ENCODE results near the gene TNIP3.

Gene TNIP3

DNA sequence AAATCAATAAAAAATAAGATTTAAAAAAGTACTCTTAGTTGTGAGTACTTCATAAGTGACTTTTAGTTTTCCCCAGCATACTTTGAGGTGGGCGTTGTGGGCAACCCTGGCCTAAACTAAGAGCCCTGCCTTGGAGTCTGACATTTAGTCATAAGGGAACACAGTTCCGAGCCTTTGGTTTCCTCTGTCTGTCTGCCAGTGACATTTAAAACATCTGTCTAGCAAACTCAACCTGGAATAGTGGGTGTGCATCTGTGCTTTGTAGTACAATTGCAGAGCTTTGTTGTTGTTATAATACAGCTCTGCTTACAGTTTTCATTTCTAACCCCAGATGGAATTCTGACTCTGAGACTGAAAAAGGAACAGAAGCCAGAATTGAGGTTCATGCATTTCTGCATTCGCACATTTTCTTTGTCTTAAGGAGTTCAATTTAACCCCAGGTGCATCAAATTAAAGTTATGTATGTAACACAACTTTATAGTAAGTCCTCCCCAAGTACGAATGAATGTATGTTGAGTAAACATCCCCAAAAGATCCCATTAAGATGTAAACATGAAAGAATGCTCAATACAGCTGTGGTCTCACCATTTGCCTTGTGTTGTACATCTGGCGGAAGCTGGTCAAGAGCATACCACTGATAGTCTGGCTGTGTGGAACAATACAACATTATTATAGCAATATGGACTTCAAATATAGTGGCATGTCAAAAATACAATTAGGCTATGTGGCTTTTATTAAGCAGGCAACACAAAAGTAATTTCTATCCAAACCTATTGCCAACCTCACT is 25.9 kb downstream of the TNIP3 start:
- DNase-seq, result peak; percentile 36 to 39

DNA sequence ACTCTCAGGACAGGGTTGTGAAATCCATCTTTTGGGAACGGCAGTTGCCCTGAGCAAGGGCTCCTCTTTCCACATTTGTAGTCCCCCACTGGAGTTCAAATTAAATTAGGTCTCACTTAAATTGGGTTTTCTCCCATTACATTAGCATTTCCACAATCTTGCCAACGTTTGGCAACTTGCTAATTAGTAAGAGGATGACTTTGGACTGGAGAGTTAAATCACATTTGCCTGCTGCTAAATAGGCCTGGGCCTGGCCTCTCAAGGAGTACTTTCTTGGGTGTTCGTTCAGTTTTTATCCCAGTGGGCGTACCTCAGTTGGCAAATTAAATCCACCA is 33.8 kb downstream of the TNIP3 start:
- DNase-seq, result no peak

DNA sequence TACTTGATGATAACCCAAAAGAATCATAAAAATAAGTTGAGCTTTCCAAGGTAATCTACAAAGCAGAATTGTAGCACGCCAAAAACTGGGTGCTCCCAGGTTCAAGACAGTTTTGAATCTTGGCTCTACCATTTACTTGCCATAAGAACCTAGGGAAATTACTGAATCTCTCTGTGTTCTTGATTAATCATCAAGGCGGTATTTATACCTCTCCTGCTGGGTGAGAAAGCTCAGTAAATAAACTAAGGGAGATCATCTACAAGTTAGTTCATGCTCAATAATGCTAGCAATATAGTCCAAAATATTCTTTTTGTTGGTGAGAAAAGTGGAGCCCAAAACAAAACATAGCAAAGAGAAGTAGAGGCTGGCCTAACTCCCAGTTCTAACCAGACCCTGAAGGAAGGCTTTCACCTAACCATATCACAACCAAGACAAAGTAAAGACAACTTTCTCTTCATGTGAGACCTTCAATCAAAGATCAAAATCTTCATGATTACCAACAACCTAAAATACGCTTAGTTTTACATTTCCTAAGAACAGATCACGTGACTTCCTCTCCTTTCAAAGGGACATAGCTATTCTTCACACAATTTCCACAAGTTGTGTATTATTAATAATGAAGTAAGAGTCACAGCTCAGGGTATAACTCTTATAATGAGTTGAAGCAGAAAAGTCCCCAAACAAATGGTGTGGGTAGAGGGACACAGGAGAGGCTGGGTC is 34.4 kb downstream of the TNIP3 start:
- DNase-seq, result no peak

DNA sequence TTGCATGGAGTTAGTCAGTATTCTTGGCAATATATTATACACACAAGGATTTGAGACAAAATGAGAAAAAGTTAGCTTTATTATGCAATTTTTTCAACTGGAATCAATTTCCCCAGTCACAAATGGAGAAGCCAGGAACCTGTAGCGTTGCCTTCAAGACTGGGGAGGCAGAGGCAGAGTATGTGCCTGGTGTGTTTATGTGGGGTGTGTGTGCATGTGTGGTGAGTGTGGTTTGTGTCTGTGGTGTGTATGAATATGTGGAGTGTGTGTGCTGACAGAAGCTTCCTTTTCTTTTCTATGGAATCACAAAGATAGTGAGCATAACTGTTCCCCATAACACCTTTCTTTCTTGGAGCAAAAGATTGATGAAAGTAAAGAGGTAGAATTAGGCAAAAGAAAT is 37.0 kb downstream of the TNIP3 start:
- DNase-seq, result no peak

DNA sequence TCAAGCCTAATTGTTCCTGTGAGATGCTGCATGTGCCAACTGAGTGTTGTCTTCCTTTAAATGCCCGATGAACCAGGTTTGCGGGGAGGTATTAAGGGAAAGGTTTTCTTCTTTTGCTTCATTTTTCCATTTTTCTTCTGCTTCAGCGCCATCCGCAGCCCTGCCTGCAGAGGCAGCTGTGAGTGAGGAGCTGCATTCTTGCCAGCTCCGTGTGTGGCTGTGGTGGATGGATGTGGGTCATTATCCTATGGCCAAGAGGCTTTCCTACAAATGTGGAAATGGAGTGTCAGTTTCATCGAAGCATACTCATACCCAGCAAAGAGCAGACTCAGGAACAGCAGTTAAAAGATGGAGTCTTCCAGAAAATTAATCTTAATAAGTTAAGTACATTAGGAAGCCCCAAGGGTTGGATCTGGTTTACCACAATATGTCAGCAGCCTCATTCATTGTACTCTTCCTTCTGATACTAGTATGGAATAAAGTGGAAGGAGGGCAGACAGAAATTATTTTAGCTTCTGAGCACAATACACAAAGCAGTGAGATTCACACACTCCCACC is 37.6 kb downstream of the TNIP3 start:
- no peak for DNase-seq

DNA sequence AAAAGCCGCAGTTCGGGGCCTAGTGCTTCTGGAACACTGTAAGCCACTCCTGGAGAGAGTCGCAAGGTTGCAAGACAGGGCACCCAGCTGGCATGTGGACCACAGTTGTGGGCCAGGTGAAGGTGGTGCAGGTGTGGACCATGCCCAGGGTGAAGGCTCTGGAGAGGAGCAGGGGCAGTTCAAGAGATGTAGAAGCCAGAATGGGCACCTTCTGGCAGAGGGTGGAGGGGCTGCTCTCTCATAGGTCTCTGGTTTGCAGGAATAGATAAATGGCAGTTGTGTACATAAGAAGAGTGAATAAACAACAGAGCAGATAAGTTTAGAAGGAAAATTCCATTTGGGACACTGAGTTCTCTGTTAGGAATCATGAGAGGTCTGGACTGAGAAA is 38.6 kb downstream of the TNIP3 start:
- no peak for DNase-seq

DNA sequence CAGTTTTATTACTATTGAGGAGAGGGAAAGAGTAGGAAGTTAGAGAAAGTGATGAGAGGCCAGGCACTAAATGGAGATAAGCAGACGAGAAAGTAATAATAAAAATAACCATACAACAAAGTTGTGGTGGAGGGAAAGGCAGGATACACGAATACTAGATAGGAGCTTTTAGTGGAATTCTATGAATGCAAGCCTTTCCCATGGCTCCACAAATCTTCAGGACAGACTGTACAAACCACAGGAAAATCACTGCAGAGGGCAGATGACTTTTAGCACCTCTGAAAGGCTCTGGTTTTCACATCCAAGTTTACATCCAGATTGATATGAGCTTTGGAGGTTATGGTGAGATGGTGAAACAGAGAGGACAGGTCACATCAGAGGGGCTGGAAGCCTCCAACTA is 41.5 kb downstream of the TNIP3 start:
- no peak for DNase-seq

DNA sequence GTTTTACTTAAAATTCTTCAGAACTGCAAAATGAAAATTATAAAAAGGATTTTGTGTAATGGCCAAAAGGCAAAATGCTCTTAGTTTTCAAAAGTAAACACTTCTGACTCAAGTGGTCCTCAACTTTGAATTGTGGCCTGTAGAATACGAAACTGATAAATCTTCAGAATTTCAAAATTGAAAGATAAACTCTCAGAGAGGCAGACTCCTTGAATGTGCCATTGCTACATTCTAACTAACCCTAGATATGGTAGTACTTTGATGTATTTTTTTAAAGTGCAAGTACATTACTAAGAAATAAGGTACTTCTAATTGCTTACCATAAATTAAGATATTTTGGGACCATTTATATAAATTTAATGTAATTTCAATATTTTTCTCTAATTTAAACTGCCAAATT is 44.4 kb downstream of the TNIP3 start:
- DNase-seq, result no peak

DNA sequence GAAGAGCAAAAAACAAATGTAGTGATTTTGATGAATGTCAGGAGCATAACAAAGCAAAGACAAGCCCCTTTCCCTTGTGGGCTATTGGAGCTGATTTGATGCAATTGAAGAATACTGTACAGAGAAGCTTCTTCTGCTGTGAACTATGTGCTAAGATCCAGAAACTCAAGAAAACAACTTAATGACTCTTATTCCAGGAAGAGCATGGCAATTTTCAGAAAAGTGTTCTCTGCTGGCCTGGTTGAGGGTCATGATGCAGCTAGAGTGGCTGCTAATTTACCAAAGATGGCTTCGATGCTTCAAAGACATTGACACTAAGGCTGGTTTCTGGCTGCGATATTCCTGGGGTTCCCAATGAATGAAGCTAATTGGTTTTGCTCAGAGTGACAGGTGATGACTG is 45.8 kb downstream of the TNIP3 start:
- DNase-seq, result no peak

DNA sequence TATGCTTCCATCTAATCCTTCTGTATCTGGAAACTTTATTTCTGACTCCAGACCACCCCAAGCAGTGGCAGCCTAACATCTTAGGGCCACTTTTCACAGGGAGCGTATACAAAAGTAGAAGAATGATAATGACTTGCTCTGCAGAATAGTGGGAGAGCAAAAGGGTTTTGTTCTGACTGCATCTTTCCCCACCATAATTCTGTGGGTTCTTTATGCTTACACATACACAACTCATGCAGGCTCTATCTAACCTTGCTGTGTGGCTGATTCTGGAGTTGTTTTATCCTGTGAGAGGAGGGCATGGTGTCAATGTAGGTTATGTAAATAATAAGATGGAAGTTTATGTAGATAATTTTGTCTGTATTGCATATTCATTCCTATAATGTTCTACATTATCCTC is 49.4 kb downstream of the TNIP3 start:
- no peak for DNase-seq

DNA sequence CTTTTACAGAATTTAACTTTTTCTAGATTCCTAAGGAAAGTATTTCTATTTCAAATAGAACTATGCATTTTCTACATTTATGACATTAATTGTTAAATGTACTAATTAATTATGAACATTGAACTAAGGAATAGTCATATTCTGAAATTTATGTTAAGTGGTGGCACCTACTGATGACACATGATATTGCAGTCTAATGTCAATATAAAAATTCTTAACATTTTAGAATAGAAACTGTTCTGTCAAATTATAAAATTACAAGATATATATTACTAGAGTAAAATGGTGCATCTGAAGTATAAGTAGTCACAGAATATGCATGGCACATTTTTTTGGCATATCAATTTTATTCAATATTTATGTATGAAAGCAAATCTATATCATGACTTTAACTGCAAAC is 51.6 kb downstream of the TNIP3 start:
- DNase-seq, result no peak

DNA sequence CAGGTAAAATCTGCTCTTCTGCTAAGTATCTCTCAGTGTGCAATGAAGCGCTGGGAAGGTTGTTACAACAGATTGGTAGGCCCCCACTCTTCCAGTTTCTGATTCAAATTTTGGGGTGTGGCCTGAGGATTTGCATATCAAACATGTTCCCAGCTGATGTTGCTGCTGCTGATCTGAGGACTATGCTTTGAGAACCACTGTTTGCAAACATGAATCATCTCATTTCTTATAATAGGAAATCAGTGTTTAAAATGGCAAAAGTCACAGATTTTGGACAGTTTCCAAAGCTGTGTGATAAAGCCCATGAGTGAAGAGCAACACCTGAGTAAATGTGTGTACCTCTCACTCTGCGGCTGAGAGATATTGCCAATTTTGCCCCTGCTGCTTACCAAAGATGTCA is 55.6 kb downstream of the TNIP3 start:
- DNase-seq, result no peak

DNA sequence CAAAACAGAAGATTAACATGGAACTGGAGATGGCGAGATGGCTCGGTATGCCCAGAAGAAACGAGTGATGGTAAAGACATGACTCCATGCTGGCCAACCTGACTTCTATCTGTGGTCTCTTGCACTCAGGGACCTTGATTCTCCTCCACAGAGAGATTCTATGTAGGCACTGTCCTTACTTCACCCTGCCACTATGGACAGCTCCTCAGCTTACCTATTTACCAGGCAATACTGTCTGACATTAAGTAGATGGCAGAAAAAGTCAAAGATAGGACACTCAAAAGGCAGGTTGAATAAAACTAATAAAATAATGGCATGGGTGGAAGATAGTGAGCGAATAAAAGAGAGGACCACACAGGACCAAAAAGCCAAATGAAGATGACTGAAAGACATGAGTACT is 56.6 kb downstream of the TNIP3 start:
- no peak for DNase-seq

DNA sequence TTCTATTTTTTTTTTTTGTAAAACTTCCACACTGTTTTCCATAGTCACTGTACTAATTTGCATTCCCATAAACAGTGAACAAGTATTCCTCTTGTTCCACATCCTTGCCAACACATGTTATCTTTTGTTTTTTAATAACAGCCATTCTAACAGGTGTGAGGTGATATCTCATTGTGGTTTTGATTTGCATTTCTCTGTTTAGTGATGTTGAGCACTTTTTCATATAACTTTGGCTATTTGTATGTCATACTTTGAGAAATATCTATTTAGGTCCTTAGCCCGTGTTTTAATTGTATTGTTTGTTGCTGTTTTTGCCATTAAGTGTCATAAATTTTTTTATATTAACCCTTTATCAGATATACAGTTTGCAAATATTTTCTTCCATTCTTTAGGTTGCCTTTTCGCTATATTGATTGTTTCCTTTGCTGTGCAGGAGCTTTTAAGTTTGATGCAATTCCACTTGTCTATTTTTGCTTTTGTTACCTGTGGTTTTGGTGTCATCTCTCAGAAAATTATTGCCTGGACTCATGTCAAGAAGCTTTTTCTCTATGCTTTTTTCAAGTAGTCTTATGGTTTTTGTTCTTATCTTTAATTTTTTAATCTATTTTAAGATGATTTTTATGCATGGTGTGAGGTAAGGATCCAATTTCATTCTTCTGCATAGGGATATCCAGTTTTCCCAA is 63.9 kb downstream of the TNIP3 start:
- DNase-seq, result no peak

DNA sequence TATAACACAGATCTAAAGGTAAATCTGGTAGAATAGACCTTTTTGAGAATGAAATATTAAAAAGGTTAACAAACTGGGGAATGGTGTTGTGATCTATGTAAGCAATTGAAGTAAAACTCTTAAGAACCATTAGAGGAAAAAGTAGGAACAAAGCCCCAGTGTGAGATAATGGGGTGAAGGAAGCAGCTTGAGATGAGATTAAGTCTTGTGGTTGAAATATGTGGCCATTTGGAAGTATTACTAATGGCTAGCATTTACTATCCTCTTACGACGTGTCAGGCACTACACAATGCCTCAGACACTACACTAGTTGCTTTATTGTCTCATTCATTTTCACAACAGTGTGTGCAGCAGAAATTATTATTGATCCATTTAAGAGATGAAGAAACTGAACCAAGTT is 65.9 kb downstream of the TNIP3 start:
- DNase-seq, result no peak

DNA sequence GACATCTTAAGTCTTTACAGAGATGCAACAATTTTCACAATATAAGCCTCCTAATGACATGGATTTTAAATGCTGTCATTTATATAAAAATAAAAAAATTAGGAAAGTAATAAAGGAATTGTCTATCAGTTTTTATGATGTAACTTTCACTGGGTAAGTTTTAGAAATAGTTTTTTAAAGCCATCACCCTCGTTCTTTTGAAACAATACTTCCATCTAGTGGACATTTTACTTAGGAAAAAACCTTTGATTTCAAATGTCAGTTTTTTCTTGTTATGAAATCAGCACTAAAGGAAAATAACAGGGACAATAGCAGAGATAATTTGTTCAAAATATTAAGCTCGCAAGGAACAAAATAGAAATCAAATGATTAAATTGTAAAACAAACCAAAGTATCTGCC is 67.5 kb downstream of the TNIP3 start:
- DNase-seq, result no peak

DNA sequence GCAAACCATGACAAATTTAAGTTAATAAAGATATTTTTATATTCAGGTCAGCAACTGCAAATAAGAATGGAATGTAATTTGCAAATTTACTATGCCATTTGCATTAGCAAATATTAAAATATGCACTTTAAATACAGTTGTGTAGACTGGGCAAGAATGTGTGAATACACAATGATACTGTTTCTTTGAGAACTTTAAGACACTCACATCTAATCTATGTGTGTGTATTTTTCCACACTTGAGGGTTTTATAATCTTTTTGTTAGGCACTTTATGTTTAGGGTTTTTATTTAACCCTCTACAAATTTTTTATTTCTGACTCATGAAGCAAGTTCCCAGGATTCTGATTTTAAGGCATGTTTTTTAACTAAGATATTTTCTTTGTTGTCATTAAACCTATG is 67.9 kb downstream of the TNIP3 start:
- DNase-seq, result no peak

DNA sequence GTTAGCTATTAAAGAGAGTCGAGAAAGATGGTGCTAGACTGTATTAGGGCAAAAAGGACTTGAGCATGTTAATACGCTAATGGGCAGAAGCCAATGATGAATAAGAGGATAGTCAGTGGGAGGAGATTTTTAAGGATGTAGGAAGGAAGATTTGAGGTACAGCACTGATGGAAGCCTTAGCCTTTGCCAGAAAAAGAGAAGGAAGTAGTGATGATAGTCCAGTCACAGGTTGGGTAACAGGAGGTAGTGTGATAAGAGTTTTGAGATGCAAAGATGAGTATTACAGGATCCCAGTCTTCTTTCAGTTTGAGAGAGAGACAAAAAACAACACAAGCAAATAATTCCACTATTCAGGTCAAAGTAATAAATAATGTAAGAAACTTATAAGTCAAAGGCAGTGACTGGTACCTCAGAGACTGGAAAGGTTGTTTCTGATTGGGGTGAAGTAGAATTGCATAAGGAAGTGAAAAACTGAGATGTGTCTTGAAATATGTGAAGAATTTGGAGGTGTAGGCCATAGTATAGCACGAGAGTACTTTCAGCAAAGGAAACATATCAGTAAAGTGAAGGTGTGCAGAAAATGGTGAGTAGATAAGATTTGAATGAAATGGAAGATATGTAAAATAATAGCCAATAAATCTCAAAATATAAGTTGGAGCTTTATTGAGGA is 69.7 kb downstream of the TNIP3 start:
- DNase-seq, result no peak

DNA sequence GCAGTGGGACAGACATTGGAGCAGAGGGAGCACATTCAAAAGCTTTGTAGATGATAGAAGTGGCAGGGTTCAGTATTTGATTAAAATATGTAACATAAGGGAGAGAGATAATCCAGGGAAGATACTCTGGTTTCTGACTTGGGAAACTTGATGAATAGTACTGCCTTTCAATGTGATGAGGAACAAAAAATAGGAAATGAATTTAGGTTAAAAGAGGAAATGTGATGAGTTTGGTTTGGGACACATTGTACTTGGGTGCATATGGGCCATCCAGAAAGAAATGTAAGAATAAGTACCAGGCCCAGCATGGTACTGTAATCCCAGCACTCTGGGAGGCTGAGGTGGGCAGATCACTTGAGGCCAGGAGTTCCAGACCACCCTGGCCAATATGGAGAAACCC is 70.9 kb downstream of the TNIP3 start:
- no peak for DNase-seq

DNA sequence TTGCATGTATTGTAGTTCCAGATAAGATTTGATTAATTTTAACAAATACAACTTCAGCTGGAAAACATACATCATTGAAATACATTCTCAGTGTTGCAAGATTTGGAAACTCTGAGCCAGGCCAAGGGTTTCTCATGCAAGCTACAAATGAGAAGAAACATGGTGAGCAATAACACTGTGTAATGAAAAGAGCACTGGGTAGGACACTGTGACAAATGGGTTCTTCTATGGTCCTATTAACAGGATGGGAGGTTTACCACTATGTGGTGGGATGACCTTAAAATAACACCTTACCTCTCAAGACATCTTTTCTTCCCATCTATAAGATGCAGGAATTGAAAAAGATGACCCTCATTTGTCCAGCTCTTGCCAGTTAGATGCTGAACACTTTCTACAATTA is 72.2 kb downstream of the TNIP3 start:
- no peak for DNase-seq

DNA sequence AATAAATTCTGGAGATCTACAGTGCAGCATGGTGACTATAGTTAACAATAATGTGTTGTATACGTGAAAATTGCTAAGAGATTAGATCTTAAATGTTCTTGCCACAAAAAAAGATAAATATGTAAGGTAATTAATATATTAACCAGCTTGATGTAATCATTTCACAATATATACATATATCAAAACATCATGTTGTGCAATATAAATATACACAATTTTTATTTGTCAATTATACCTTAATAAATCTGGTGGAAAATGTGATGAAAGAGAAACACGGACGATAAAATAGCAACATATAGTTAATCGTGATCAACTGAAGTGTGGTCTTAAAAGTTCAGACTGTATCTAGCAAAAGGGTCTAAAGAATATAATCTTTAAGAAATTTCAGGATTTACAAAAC is 75.3 kb downstream of the TNIP3 start:
- DNase-seq, result no peak
